HUDEP-2 (cell line): ENCODE measurements around the gene AAR2.

Source experiments
- DNase-seq, 76 experiments: peaks; one replicate each; lab custom pipeline; 2025; ENCODE audit not compliant: unreplicated experiment in 76 of 76; lab: John Stamatoyannopoulos, UW

AAR2 gene, protein sequence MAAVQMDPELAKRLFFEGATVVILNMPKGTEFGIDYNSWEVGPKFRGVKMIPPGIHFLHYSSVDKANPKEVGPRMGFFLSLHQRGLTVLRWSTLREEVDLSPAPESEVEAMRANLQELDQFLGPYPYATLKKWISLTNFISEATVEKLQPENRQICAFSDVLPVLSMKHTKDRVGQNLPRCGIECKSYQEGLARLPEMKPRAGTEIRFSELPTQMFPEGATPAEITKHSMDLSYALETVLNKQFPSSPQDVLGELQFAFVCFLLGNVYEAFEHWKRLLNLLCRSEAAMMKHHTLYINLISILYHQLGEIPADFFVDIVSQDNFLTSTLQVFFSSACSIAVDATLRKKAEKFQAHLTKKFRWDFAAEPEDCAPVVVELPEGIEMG

DNA sequence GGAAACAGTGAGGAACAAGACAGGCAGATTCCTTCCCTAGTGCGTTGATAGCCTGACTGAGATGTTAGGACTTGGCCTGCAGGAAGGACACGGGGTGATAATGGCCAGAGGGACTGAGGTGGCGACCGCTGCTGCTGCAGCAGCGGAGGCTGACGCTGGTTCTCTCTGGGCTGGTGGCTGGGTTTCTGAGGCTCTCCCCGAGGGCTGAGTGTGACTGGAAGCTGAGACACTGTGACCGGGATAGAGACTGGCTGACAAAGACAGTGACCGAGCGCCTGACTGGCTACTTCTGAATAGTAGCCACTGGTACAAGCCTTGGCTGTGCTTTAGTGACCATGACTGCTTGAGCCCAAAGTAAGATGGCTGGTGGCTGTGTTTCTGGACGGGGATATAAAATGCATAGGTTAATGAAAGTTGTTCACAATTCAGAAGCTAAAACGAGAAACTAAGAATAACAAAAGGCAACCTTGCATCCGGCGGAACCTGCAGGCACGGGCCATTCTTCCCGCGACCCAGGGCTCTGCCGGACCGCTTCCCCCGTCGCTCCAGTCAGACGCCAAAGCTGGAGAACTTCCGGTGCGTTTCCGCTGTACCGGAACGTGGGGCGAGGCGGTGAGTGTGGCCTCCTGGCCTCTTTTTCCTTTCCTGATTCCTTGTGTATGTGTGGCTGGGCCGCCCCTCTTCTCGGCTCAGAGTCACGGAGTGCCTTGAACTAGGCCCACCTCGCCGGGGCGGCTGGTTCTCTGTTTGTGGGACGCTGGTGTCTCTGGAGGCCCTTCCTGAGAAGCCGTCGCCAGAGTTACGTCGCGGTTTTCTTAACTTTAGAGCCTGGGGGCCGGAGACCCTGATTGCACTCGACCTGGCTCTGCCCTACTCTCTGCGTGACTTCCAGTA, at the start of gene AAR2:
Gene AAR2 (plus strand): TSS at position 587 of the 894 bp plus-strand sequence. CDS start 3,391 bp downstream, outside the sequence.
- DNase-seq = peak in 71 of 76 experiments; percentile 6 to 86 (median 60)

GRCh38 chr20:36193977-36194712, 42.1 kb upstream of the AAR2 start:
- DNase-seq = no peak

DNA sequence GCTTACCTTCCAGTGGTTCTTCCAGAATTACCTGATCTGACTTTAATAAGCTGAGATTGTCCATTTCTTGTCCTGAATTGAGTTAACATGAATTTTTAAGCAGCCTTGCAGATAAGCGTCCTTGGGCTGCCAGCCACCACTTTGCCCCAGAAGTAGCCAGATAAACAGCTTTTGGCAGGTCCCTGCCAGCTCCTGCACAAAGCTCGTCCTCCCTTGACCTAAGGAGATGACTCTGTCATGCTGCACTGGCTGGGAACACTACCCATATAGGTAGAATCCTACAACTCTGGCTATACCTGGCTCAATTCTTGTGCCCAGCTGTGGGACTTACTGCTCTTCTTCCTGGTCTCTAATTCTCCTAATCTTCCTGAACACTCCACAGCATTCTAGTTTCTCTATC, 39.6 kb upstream of the AAR2 start:
- DNase-seq = peak in 23 of 76 experiments; percentile 1 to 42 (median 20)

GRCh38 chr20:36197271-36197670, 39.0 kb upstream of the AAR2 start:
- no peak for DNase-seq

- peak in 64 of 76 experiments; percentile 3 to 72 (median 43) for DNase-seq
Measured at GRCh38 chr20:36199345-36200257, 36.7 kb upstream of the AAR2 start.

- DNase-seq = no peak
Measured at GRCh38 chr20:36200451-36200850, 35.8 kb upstream of the AAR2 start.

- no peak for DNase-seq
Measured at GRCh38 chr20:36201198-36201597, 35.1 kb upstream of the AAR2 start.

DNA sequence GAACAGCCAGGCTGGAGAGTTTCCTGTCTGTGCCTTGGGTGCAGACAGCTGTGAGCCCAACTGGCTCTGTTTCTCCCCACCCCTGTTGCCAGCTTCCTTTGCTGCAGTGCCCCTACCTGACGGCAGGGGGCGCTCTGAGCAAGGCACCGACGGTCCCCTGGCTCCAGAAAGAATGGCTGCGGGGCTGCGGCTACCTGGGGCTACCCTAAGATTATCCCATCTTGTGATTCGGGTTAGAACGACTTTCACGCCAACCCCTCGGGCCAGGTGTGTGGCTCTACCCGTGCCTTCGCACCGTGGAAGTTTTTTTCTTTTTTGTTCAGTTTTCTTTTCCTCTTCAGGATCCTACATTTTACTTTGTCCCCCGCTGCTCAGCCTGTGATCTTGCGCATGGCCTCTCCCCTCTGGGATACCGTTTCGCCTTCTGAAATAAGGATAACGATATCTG, 33.4 kb upstream of the AAR2 start:
- peak in 52 of 76 experiments; percentile 7 to 68 (median 38) for DNase-seq

- DNase-seq = no peak
Measured at GRCh38 chr20:36203861-36204260, 32.4 kb upstream of the AAR2 start.

GRCh38 chr20:36205026-36205425, 31.3 kb upstream of the AAR2 start:
- no peak for DNase-seq

GRCh38 chr20:36206068-36206467, 30.2 kb upstream of the AAR2 start:
- DNase-seq = no peak

- no peak for DNase-seq
Measured at GRCh38 chr20:36206641-36207040, 29.6 kb upstream of the AAR2 start.

DNA sequence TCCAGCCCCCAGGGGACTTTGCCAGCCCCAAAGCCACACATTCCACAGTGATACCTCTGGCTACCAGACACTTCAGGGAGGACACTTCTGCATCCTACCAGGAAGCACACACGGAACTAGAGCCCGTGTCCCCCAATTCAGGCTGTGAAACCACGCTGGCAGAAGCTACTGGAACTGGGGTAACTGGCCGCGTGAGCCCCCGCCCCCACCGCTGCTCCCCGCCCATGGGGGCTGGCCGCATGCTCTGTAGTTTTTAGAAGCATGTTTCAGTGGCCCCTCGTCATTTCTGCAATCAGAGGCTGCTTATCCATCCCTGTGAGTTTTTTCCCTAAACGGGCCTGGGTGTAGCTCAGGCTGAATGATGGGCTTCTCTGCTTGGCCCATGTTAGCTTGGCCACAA, 28.7 kb upstream of the AAR2 start:
- no peak for DNase-seq

- no peak for DNase-seq
Measured at GRCh38 chr20:36208257-36208656, 28.0 kb upstream of the AAR2 start.

GRCh38 chr20:36210436-36211021, 25.7 kb upstream of the AAR2 start:
- peak in 1 of 76 experiments; percentile 3 for DNase-seq

GRCh38 chr20:36213362-36213761, 22.9 kb upstream of the AAR2 start:
- no peak for DNase-seq

DNA sequence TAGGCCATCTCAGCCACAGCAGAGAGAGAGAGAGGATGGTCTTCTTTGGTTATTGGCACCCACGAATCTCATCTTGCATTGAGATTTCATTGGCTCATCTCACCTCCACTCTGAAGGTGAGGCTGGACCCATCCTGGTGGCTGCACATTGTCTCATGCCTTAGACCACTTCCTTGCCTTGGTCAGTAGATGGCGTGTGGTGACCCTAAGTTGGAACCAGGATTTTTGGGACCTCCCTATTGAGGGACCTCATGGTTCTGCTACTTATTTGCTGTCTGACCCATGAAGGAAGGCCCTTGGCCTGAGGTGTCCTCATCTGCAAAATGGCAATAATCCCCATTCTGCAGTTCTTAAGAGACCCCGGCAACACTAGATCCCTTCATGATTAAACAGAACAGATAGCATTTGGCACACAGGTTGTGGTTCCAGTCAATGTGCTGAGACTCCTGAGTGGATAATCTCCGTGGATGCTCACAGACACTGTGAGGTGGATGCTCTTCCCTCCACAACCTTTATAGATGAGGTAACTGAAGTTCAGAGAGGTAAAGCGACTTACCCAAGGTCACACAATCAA, 21.5 kb upstream of the AAR2 start:
- peak in 9 of 76 experiments; percentile 3 to 25 (median 7) for DNase-seq

DNA sequence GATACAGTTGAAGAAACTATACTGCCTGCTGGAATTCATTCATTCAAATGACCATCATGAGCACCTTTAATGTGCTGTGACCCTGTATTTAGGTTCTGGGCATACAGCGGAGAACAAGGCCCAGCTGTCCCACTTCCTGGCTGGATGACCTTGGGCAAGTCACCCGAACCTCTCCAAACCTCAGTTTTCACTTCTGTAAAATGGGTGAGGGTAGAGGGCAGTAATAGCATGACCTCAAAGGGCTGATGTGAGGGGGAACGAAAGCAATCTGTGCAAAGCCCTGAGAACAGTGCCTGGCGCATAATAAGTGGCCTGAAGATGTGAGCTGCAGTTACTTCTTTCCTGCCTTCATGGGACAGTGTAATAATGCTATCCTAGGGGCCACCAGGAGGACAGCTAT, 20.5 kb upstream of the AAR2 start:
- no peak for DNase-seq
